HG03342 (cell line): Measurements from ENCODE around the gene TTC28.
"Not testable (repeated sequence)": the region's sequence is repeated elsewhere in the genome, so short reads cannot be mapped to it uniquely, and the experiment has no call there.

Experiments
- ATAC-seq: cut with Tn5 transposase; IDR thresholded peaks from one replicate; pipeline ENCODE4 v1.9.1; 2021; ENCODE audit warnings: mild to moderate bottlenecking, moderate library complexity; ENCODE audit not compliant: unreplicated experiment

Gene TTC28

DNA sequence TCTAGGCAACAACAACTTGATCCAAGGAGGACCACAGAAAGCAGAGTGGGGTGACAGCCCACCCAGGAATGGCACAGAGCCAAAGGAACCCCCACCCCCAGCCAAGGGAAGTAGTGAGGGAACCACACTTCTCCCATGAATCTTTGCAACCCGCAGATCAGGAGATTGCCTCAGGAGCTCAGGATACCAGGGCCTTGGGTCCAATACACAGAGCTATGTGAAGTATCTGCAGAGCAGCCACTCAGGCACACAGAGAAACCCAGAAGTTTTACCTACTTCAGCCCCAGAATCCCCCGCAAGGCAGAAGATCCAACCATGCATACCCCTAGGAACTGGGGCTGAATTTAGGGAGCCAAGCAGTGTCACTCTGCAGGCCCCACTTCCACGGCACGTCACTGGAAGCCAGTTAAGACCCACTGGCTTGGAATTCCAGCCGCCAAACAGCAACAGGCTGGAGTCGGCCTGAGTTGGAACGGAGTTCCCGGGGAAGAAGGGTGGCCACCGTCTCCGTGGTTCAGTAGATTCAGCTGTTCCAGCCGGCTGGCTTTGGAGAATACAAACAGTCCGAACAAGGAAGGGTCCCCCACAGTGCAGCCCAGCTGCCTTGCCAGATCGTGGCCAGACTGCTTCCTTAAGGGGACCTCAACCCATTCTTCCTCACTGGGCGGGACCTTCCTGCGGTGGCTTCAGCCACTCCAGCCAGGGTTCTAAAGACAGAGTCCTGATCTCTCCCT lies 174.1 kb downstream of the TTC28 start:
- ATAC-seq: no peak

DNA sequence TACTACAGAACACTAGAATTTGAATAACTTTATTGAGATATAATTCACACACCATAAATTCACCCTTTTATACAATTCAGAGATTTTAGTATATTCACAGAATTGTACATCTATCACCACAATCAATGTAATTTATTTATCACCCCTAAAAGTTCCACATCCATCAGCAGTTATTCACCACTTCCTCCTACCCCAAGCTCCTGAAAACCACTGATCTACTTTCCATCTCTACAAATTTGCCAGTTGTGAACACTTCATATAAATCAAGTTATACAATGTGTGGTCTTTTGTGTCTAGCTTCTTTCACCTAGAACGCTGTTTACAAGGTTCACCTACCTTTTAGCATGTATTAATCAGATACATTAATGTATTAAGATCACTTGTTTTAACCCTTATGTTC lies 179.6 kb downstream of the TTC28 start:
- ATAC-seq: no peak

DNA sequence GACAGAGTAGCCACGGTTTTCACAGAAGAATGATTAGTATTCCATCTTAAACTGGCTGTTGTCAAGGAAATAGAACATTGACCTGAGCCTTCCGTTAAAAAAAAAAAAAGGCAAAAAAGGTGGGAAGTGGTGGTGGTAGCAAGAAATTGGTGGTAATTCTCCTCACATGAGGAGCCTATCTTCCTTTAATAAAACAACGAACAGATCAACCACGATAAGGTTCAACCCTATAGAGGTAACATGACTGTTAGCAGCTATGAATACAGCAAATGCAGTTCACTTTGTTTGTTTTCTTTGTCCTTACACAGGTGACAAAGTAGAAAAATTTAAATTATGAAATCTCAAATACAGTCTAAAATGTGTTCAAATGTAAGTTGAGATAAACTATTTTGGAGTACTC lies 181.6 kb downstream of the TTC28 start:
- no peak for ATAC-seq

DNA sequence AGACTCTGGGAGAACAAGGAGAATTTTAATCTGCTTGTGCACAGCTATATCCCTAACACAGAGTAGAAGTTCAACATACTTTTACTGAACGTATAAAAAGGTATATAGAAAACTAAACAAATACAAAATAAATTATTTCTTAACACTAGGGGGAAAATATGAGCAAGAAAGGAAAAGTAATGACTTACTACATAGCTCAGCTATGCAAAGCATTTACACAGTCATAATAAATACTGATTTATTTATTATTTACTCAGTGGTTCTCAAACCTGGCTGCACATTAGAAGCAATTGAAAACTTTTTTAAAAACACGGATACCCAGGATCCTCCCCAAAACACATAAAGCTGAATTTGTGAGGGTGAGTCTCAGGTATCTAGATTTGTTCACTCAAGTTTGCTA lies 182.5 kb downstream of the TTC28 start:
- ATAC-seq: no peak

DNA sequence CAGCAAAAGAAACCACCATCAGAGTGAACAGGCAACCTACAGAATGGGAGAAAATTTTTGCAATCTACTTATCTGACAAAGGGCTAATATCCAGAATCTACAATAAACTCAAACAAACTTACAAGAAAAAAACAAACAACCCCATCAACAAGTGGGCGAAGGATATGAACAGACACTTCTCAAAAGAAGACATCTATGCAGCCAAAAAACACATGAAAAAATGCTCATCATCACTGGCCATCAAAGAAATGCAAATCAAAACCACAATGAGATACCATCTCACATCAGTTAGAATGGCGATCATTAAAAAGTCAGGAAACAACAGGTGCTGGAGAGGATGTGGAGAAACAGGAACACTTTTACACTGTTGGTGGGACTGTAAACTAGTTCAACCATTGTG lies 188.4 kb downstream of the TTC28 start:
- ATAC-seq: not testable (repeated sequence)

DNA sequence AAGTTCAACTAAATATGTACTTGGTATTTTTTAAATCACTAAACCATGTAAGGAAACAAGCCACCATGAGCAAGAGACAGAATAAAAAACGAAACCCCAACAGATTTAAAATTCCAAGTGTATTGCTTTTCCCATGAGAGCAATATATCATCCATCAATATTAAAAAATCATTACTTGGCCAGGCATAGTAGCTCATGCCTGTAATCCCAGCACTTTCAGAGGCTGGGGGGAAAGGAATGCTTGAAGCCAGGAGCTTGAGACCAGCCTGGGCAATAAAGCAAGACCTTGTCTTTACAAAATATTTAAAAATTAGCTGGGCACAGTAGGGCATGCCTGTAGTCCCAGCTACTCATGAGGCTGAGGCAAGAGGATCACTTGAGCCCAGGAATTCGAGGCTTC lies 190.8 kb downstream of the TTC28 start:
- ATAC-seq: no peak

DNA sequence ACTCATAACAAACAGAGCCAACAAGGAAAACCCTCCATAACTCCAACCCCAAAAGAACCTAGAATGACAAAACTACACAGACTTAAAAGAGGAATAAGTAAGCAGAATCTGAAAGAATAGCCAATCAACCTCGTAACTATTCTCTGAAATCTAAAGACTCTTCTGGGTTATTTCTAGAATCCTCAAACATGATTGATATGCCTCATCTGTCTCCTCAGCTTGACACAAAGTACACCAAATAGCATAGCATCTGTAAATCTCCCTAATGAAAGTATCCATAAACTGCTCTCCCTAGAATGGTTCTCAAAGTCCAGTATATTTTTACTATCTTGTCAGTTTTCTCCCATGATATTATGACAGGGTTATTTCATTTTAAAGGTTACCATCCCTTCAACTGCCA lies 195.0 kb downstream of the TTC28 start:
- no peak for ATAC-seq

DNA sequence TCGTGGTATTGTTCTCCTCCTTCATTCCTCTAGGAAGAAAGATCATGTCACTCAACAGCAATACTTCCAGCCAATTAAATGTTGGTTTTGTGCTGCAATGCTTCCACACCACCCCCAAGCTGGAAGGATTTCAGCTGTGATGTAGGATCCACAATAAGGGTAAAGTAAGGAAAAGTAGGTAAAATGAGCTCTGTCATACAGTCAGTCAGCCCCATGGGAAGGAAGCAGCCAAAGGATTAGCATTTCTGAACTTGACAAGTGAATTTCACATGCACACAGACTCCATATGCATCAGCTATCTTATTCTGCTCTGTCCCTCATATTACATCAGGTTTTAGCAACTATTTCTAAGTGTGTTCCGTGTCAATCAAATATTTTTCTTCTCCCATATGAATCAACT lies 197.9 kb downstream of the TTC28 start:
- no peak for ATAC-seq

DNA sequence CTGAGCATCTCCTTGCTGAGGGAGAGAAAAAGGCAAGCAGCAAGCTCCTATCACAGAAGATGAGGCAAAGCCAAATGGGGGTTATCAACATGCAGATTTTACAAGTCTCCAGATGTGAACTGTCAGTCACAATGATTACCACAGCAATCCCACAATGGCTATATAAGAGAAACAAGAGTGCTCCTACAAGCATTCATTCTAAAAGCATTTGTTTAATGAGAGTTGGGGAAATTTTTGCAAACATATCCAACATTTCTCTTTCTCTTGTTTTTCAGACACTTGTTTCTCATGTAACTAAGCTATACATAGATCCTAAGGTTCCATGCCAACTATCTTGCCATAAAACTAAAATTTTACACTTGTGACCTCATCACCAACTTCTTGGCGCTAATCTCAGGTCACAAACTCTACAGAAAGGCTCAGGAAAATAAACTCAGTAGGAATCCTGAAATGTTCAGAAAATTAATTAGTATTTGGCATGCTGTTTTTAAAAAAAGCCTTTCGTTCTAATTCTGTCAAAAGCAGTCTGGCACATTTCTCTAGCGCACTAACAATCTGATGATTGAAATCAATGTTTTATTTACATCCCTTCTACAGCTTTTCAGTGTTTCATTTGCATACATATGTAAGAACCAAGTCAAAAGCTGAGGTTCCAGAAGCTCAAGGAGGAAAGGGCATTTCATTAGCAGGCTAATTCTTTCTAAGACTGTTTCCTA lies 199.5 kb downstream of the TTC28 start:
- ATAC-seq: no peak

DNA sequence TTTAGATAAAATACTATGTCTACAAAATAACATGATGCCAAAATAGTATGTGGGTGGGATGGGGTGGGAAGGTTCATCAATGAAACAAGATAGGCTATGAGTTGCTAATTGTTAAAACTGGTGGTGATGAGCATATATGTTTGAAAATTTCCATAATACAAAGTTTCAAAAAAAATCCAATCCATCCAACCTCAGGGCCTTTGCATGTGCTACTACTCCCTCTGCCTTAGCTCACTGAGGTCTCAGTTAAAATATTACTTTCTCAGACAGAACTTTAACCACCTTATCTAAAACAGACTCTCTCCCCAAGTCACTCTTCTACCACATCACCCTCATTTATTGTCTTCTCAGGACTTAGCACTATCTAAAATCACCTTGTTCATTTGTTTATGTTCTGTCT lies 201.1 kb downstream of the TTC28 start:
- no peak for ATAC-seq

DNA sequence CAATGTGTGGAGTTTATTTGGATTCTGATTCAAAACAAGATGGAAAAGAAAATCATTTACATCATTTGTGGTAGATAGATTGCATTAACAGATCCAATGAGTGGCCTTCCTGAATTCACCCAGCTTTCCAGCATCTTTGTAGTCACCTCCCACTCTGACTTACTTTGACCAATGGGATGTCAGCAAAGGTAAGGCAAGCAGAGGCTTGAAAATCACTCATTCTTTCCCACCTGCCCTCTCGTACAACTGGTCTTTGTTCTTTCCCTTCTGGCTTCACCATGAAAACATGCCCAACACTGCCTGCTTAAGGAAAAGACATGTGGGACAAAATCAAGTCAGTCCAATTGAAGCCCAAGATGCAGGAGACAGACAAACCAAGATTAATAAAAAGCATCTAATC lies 202.1 kb downstream of the TTC28 start:
- no peak for ATAC-seq

DNA sequence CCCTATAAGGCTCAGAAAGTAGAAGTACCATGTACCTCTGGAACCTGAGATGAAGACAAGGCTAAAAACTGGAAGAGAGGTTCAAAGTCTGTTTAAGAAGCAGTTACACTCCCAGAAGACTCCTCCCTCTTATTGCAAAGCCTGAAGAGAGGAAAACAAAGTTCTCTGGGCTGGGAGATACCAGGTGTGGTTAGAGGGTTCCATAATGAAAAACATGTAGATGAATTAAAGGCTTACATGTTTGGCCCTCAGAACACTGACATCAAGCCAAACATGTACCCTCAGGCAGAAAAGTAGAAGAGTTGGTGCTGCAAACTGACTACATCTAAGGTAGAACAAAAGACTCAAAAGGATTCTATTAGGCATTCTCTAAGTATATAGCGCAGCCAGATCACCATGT lies 205.3 kb downstream of the TTC28 start:
- no peak for ATAC-seq

DNA sequence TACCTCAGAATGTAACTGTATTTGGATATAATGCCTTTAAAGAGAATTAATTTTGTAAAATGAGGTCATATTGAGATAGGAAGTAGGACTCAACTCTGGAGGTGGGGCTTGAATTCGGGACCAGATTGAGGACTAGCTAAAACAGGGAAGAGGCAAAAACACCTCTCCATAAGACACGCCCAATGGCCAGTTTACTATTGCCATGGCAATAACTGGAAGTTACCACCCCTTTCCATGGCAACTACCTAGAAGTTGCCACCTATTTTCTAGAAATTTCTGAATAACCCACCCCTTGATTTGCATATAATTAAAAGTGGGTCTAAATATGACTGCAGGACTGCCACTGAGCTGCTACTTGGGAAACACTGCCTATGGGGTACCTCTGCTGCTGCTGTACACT lies 206.4 kb downstream of the TTC28 start:
- no peak for ATAC-seq

DNA sequence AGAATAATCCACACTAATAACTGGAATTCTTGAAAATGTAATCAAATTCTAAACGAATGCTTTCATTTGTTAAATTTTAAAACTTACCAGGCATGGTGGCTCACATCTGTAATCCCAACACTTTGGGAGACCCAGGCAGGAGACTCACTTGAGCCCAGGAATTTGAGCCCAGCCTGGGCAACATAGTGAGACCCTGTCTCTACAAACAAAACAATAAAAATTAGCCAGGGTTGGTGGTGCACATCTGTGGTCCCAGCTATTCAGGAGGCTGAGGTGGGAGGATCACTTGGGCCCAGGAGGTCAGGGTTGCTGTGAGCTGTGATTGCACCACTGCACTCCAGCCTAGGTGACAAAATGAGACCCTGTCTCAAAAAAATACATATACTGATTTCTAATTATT lies 212.6 kb downstream of the TTC28 start:
- ATAC-seq: not testable (repeated sequence)

DNA sequence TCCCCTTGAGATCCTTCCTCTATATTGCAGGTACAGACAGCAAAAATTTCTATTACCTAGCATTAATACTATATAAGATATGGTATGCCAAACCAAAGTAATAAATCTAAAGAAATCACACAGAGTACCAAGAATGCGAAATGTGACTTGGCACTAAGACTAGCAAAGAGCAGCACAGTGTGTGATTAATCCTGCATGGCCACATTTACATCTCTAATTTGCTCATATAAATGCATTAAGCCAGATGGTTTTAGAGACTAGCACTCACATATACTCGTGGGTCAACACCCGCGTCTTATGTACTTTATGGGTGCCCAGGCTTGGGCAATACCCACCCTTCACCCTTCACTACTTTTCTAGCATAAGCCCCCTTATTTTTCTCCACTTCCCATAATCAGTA lies 213.2 kb downstream of the TTC28 start:
- ATAC-seq: no peak

DNA sequence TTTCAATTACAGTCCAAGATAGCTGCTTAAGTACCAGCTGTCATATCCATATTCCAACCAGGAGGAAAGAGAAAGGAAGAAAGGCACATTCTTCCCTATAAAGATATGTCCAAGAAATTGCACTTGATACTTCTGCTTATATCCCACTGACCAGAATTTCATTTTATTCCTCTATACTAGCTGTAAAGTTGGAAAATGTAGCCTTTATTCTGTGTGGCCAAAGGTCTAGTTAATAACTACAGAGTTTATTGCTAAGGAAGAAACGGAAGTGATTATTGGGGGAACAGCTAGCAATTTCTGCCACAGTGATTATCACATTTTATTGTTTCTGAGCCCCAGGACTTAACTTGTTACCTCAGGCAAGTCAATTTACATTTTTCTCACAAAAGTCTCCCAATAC lies 213.8 kb downstream of the TTC28 start:
- ATAC-seq: no peak

DNA sequence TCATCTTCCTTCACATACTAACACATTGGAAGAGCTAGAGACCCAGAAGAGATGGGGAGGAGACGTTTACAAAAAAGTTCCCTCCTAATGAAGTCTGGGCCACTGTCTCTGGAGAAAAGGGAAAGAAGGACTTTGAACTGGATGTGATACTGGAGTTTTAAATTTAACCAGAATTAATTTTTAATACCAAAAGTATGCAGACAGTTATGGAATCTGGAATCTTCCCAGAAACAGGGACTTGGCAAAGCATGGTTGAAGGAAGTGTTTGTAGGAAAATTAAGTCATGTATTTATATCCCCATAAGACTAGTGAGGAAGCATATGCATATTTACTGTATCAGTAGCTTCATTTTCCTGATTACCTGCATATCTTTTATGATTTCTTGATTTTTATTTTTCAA lies 215.5 kb downstream of the TTC28 start:
- ATAC-seq: no peak

DNA sequence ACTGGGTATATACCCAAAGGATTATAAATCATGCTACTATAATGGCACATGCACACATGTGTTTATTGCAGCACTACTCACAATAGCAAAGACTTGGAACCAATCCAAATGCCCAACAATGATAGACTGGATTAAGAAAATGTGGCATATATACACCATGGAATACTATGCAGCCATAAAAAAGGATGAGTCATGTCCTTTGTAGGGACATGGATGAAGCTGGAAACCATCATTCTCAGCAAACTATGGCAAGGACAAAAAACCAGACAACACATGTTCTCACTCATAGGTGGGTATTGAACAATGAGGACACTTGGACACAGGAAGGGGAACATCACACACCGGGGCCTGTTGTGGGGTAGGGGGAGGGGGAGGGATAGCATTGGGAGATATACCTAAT lies 216.2 kb downstream of the TTC28 start:
- ATAC-seq: not testable (repeated sequence)

DNA sequence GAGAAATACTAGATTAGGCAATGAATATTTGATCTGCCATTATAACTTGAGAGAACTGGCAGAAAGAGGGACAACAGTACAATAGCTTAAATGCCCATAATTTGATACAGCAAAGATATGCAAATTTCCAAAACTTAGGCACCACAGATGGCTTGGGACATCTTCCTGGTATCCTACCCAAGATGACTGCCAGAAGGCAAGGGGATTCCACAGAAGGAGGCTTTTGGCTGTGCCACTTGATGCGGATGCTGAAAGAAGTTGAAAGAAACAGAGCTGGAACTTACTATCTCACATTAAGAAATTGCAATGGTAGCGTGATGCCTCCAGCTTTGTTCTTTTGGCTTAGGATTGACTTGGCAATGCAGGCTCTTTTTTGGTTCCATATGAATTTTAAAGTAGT lies 216.7 kb downstream of the TTC28 start:
- ATAC-seq: no peak

DNA sequence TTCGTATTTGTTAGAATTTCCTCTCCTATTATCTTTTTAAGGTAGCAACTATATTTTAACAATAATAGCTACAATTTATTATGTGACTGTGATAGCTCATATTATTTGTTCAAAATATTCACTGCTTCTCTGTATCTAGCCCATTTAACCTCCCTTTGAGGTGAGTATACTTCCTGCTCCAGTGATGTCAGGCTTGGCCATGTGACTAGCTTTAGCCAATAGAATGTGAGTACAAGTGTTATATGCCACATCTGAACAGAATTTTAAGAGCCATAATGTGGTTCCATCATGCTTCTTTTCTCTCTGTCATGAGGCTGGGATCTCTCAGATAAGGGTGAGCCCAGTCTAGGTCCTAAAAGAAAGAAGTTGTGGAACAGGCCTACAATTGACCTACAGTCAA lies 217.6 kb downstream of the TTC28 start:
- ATAC-seq: no peak

DNA sequence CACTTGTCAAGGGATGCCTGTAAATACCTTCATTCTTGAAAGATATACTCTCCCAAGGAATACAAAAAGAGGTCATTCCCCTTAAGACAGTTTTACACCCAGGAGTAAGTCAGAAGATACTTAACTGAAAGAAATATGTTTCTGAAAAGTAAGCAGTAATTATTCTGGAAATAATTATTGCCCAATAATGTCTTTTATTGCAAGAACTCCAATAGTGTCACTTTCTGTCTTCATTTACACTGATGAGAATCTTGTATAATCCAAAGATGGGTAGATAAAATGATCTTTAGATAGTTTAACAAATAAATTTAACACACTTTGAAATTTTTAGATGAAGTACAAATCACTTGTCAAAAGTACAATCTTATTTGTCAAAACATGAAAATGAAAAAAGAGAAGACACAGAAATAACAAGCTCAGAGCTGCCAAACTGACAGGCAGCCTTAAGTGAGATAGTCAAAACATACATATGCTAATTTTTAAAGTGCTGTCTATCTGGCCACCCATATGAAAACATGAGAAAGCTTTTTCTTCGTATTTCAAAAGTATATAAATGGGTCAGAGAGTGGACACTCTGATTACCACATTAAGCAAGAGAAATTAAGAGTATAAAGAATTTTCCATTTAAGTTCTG lies 225.1 kb downstream of the TTC28 start:
- ATAC-seq: no peak

DNA sequence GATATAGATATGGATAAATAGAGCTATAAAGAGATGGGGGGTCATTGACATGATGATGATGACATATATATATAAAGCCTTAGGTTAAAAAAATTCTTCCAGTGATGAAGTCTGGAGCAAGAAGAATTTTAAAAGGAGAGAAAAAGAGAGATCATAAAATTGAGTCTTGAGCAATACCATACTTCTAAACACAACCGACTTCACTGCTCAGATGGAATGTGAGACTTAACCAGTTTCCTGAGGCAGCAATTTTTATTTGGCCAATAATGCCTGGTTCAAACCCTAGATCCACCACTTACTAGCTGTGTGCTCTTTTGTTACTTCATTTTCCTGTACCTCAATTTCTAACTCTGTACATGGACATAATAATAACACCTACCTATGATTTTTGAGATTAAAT lies 229.5 kb downstream of the TTC28 start:
- no peak for ATAC-seq
